CD8-positive, alpha-beta memory T cell (primary cell): ENCODE measurements around the gene SLC9A9. TPM values are rescaled to one million over a fixed set of nuclear protein-coding genes. Genes with fewer than 3 reads are reported as not detected.
A peak's percentile ranks its signal among the peaks of the same experiment; 100 is the strongest.

Experiments used
- CTCF ChIA-PET: fragments of 350-600 bp; sonication (Branson Sonifier 250); formaldehyde crosslinking; loops from one replicate; lab custom pipeline; 2021; ENCODE audit warnings: antibody characterized with exemption; lab: Charles Lee
- POLR2A ChIA-PET: fragments of 350-600 bp; sonication (Branson Sonifier 250); formaldehyde crosslinking; loops from one replicate; lab custom pipeline; 2021; ENCODE audit warnings: antibody characterized with exemption; lab: Charles Lee
- DNase-seq, 5 donors: peaks; one replicate each; pipeline versions ENCODE4 v3.0.0 to v3.0.0-alpha.2; 2020 to 2022; ENCODE audit warnings: mixed read lengths in 1 of 5
- H3K27ac ChIP-seq: one replicate; pipeline ENCODE4 v1.7.0; 2013; ENCODE audit warnings: low read depth, mild to moderate bottlenecking, low read length, moderate library complexity
- H3K27me3 ChIP-seq: 2 replicates; pipeline ENCODE4 v1.7.0; 2013; ENCODE audit warnings: low read length, mild to moderate bottlenecking; ENCODE audit not compliant: insufficient read depth, poor library complexity, severe bottlenecking
- H3K36me3 ChIP-seq: 2 replicates; pipeline ENCODE4 v1.7.0; 2013; ENCODE audit warnings: mild to moderate bottlenecking, low read length, moderate library complexity; ENCODE audit not compliant: insufficient read depth
- H3K4me1 ChIP-seq: 2 replicates; pipeline ENCODE4 v1.7.0; 2013; ENCODE audit warnings: mild to moderate bottlenecking, low read length, moderate library complexity; ENCODE audit not compliant: insufficient read depth
- H3K4me3 ChIP-seq: 2 replicates; pipeline ENCODE4 v1.7.0; 2013; ENCODE audit warnings: mild to moderate bottlenecking, low read length
- H3K9me3 ChIP-seq: 2 replicates; pipeline ENCODE4 v1.7.0; 2013; ENCODE audit warnings: mild to moderate bottlenecking, low read length
- H3K27ac Mint-ChIP-seq, 8 donors: one replicate each; pipeline ENCODE4 v1.8.0; 2020 to 2021; ENCODE audit warnings: mixed read lengths in 8 of 8, mild to moderate bottlenecking in 6 of 8, inconsistent platforms in 3 of 8, moderate library complexity in 3 of 8
- H3K27me3 Mint-ChIP-seq, 2 donors: one replicate each; pipeline ENCODE4 v1.8.0; 2020 to 2021; ENCODE audit warnings: mixed read lengths in 2 of 2, mild to moderate bottlenecking in 1 of 2, moderate library complexity in 1 of 2
- H3K36me3 Mint-ChIP-seq, 3 donors: one replicate each; pipeline ENCODE4 v1.8.0; 2020 to 2021; ENCODE audit warnings: mixed read lengths in 3 of 3, inconsistent platforms in 1 of 3, mild to moderate bottlenecking in 1 of 3
- H3K4me1 Mint-ChIP-seq, 3 donors: one replicate each; pipeline ENCODE4 v1.8.0; 2020 to 2021; ENCODE audit warnings: mixed read lengths in 3 of 3, inconsistent platforms in 1 of 3, mild to moderate bottlenecking in 1 of 3
- H3K4me3 Mint-ChIP-seq, 7 donors: one replicate each; pipeline ENCODE4 v1.8.0; 2020 to 2021; ENCODE audit warnings: mixed read lengths in 7 of 7, mild to moderate bottlenecking in 6 of 7, moderate library complexity in 4 of 7, inconsistent platforms in 2 of 7
- H3K9me3 Mint-ChIP-seq, 5 donors: one replicate each; pipeline ENCODE4 v1.8.0; 2020 to 2022; ENCODE audit warnings: mixed read lengths in 5 of 5, mild to moderate bottlenecking in 3 of 5, moderate library complexity in 2 of 5, inconsistent platforms in 1 of 5
- polyA plus RNA-seq: library from polyadenylated mRNA; unstranded; fragments of 300-500 nt; fragmentation: Illumina TruSeq; gene quantifications from one replicate; pipeline ENCODE4 v1.2.3, GENCODE V29; 2021
- total RNA-seq, 2 experiments: library from RNA; stranded (reverse); gene quantifications; one replicate each; pipeline ENCODE4 v1.2.3, GENCODE V29; 2021

The SLC9A9 gene
- total and polyA plus RNA-seq, 3 experiments from 2014 or later: 1.2 to 18.0 (median 2.2) TPM

- no peak overlapping the region for H3K27ac Mint-ChIP-seq
- no peak overlapping the region for H3K27ac ChIP-seq
- H3K4me1 Mint-ChIP-seq: no peaks in the 10 kb centered on the region
These were observed 336.9 kb downstream of the SLC9A9 start for GRCh38 chr3:143511174-143511879.

GRCh38 chr3:143510601-143511000 is 337.7 kb downstream of the SLC9A9 start:
- H3K27me3 Mint-ChIP-seq: no peaks in the 10 kb centered on the region

More at GRCh38 chr3:143511174-143511879, 336.9 kb downstream of the SLC9A9 start:
- Mint-ChIP-seq H3K36me3 (peaks cover 0 to 12% (median 7%) of the 10 kb centered on the region in 3 donors), H3K4me3 (no peak overlapping the region), H3K9me3 (no peaks in the 10 kb centered on the region), H3K27me3 (no peaks in the 10 kb centered on the region)
- Histone ChIP-seq H3K9me3 (no peaks in the 10 kb centered on the region), H3K36me3 (no peaks in the 10 kb centered on the region), H3K4me3 (no peak overlapping the region), H3K27me3 (no peaks in the 10 kb centered on the region), H3K4me1 (no peaks in the 10 kb centered on the region)
- ChIA-PET POLR2A (no interaction called here), CTCF (no interaction called here)
- DNase-seq: no peak

GRCh38 chr3:143507735-143508580 is 340.3 kb downstream of the SLC9A9 start:
- Mint-ChIP-seq H3K9me3 (no peaks in the 10 kb centered on the region), H3K27ac (no peak overlapping the region), H3K36me3 (peaks cover 0 to 8% (median 3%) of the 10 kb centered on the region in 3 donors), H3K4me1 (no peaks in the 10 kb centered on the region), H3K4me3 (no peak overlapping the region), H3K27me3 (no peaks in the 10 kb centered on the region)
- Histone ChIP-seq H3K36me3 (no peaks in the 10 kb centered on the region), H3K27ac (no peak overlapping the region), H3K4me1 (no peaks in the 10 kb centered on the region), H3K9me3 (no peaks in the 10 kb centered on the region), H3K27me3 (no peaks in the 10 kb centered on the region), H3K4me3 (no peak overlapping the region)
- CTCF ChIA-PET: no interaction called here
- no peak for DNase-seq
- POLR2A ChIA-PET: no interaction called here

More at GRCh38 chr3:143510601-143511000, 337.7 kb downstream of the SLC9A9 start:
- Mint-ChIP-seq H3K4me1 (no peaks in the 10 kb centered on the region), H3K9me3 (no peaks in the 10 kb centered on the region), H3K36me3 (peaks cover 0 to 12% (median 7%) of the 10 kb centered on the region in 3 donors), H3K27ac (no peak overlapping the region), H3K4me3 (no peak overlapping the region)
- Histone ChIP-seq H3K4me1 (no peaks in the 10 kb centered on the region), H3K27ac (no peak overlapping the region), H3K36me3 (no peaks in the 10 kb centered on the region), H3K27me3 (no peaks in the 10 kb centered on the region), H3K4me3 (no peak overlapping the region), H3K9me3 (no peaks in the 10 kb centered on the region)
- DNase-seq: no peak
- CTCF ChIA-PET: no interaction called here
- POLR2A ChIA-PET: no interaction called here

- DNase-seq: no peak
- CTCF ChIA-PET: no interaction called here
- no peaks in the 10 kb centered on the region for H3K27me3 Mint-ChIP-seq
- Histone ChIP-seq H3K9me3 (no peaks in the 10 kb centered on the region), H3K36me3 (no peaks in the 10 kb centered on the region), H3K27ac (no peak overlapping the region), H3K4me3 (no peak overlapping the region), H3K27me3 (no peaks in the 10 kb centered on the region), H3K4me1 (no peaks in the 10 kb centered on the region)
- POLR2A ChIA-PET: no interaction called here
- H3K36me3 Mint-ChIP-seq: peaks cover 0 to 8% (median 3%) of the 10 kb centered on the region in 3 donors
- H3K4me3 Mint-ChIP-seq: no peak overlapping the region
- H3K9me3 Mint-ChIP-seq: no peaks in the 10 kb centered on the region
- H3K27ac Mint-ChIP-seq: no peak overlapping the region
- no peaks in the 10 kb centered on the region for H3K4me1 Mint-ChIP-seq
These were observed 342.1 kb downstream of the SLC9A9 start for GRCh38 chr3:143506190-143506589.

GRCh38 chr3:143503325-143503885 is 344.9 kb downstream of the SLC9A9 start:
- peak overlapping the region in 1 of 8 donors; percentile 75 for H3K27ac Mint-ChIP-seq
- no peaks in the 10 kb centered on the region for H3K4me1 Mint-ChIP-seq
- no peak for DNase-seq
- H3K27me3 Mint-ChIP-seq: no peaks in the 10 kb centered on the region
- peaks cover 0 to 6% (median 3%) of the 10 kb centered on the region in 3 donors for H3K36me3 Mint-ChIP-seq
- ChIA-PET CTCF (no interaction called here), POLR2A (no interaction called here)
- Histone ChIP-seq H3K27me3 (no peaks in the 10 kb centered on the region), H3K36me3 (no peaks in the 10 kb centered on the region), H3K4me1 (no peaks in the 10 kb centered on the region), H3K27ac (no peak overlapping the region), H3K9me3 (no peaks in the 10 kb centered on the region), H3K4me3 (no peak overlapping the region)
- no peaks in the 10 kb centered on the region for H3K9me3 Mint-ChIP-seq
- H3K4me3 Mint-ChIP-seq: no peak overlapping the region

- Mint-ChIP-seq H3K36me3 (peaks cover 0 to 6% (median 3%) of the 10 kb centered on the region in 3 donors), H3K27me3 (peaks cover 0 to under 1% of the 10 kb centered on the region in 2 donors), H3K4me3 (no peak overlapping the region), H3K4me1 (no peaks in the 10 kb centered on the region), H3K27ac (no peak overlapping the region), H3K9me3 (no peaks in the 10 kb centered on the region)
- Histone ChIP-seq H3K36me3 (no peaks in the 10 kb centered on the region), H3K4me3 (no peak overlapping the region), H3K4me1 (no peaks in the 10 kb centered on the region), H3K27ac (no peak overlapping the region), H3K9me3 (no peaks in the 10 kb centered on the region), H3K27me3 (no peaks in the 10 kb centered on the region)
- no peak for DNase-seq
- POLR2A ChIA-PET: no interaction called here
- CTCF ChIA-PET: no interaction called here
These were observed 346.2 kb downstream of the SLC9A9 start for GRCh38 chr3:143502081-143502480.

GRCh38 chr3:143497382-143497781 is 350.9 kb downstream of the SLC9A9 start:
- Histone ChIP-seq H3K27ac (no peak overlapping the region), H3K9me3 (no peaks in the 10 kb centered on the region), H3K36me3 (no peaks in the 10 kb centered on the region), H3K4me1 (no peaks in the 10 kb centered on the region), H3K27me3 (no peaks in the 10 kb centered on the region), H3K4me3 (no peak overlapping the region)
- Mint-ChIP-seq H3K27me3 (peaks cover 0 to 1% of the 10 kb centered on the region in 2 donors), H3K9me3 (no peaks in the 10 kb centered on the region), H3K4me3 (no peak overlapping the region), H3K4me1 (no peaks in the 10 kb centered on the region), H3K27ac (peak overlapping the region in 1 of 8 donors; percentile 42), H3K36me3 (peaks cover 5 to 8% (median 8%) of the 10 kb centered on the region in 3 donors)
- ChIA-PET CTCF (no interaction called here), POLR2A (no interaction called here)
- no peak for DNase-seq

- no peak overlapping the region for H3K4me3 Mint-ChIP-seq
- ChIA-PET POLR2A (no interaction called here), CTCF (no interaction called here)
- Histone ChIP-seq H3K36me3 (no peaks in the 10 kb centered on the region), H3K27ac (no peak overlapping the region), H3K4me1 (no peaks in the 10 kb centered on the region), H3K9me3 (no peaks in the 10 kb centered on the region), H3K27me3 (no peaks in the 10 kb centered on the region), H3K4me3 (no peak overlapping the region)
- no peaks in the 10 kb centered on the region for H3K4me1 Mint-ChIP-seq
- peaks cover 6 to 11% (median 11%) of the 10 kb centered on the region in 3 donors for H3K36me3 Mint-ChIP-seq
- no peak for DNase-seq
- peaks cover 0 to 1% of the 10 kb centered on the region in 2 donors for H3K27me3 Mint-ChIP-seq
- no peaks in the 10 kb centered on the region for H3K9me3 Mint-ChIP-seq
- H3K27ac Mint-ChIP-seq: no peak overlapping the region
These were observed 352.1 kb downstream of the SLC9A9 start for GRCh38 chr3:143496191-143496590.
